ENCODE results near the gene TNFRSF4.

The TNFRSF4 gene

DNA sequence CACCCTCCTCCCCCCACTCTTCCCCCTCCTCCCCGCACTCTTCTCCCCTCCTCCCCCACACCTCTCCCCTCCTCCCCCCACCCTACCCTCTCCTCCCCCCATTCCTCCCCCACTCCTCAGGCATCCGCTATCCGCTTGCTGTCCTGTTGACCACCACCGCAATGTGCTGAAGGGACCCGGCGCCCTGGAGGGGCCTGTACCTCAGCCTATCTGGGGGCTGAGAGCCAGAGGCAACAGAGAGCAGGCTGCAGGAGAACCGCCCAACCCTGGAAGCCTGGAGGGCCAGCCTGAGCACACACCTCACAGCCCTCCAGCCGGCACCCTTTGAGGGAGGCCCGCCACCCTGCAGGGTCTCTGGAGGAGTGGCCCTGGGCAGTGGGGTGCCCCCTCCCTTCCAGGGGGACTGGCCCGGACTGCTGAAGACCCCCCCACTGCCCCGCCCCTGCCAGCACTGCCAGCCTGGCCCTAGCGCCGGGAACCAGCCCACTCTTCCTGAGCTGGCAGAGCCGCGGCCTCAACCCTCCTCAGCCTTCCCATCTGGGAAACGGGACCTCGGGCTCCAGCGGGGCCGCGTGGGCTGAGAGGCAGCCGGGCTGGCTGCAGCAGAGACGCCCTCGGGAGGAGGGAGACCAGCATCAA lies 31.3 kb upstream of the TNFRSF4 start:
- no peak for DNase-seq (ENCODE audit: low read depth in 2 of 2)

DNA sequence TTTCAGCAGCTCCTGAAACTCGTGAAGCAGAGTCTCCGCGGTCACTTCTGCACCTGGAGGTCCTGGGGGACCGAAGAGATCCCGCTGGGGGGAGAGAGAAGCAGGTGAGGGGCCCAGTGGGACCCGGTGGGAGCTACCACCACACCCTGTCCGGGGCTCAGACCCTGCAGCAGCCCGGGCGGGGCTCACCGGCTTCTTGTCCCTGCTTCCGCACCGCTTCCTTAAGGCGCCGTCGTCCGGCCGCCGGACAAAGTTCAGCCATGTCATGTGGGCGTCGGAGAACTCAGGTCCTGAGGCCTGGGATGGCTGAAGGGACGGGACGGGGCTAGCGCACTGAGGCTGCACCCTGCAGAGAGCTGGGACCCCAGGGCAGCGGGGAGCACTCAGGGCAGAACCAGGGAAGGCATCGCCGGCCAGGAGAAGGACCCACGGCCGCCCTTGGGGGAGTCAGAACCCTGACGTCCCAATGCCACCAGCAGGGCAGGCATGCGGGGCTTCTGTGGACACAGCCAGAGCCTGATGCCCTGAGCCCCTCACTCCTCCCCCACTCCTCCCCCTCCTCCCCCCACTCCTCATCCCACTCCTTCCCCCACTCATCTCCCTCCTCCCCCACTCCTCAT lies 30.3 kb upstream of the TNFRSF4 start:
- no peak for DNase-seq (ENCODE audit: low read depth in 2 of 2)

DNA sequence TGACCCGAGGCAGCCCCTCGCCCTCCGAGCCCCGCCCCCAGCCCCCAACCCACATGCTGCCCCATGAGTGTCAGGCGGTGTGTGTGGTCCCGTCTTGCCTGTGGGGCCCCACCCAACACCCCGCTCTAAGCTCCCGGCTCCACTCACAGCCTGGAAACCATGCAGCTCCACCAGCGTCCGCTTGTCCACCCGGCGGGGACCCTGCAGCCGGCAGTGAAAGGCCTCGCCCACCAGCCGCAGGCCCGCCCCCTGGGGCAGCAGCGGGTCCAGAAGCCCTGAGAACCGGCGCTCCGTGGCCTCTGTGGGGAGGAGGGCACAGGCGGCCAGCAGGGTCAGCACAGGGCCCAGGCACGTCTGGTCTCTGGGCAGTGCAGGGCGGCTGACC lies 29.8 kb upstream of the TNFRSF4 start:
- no peak for DNase-seq (ENCODE audit: low read depth in 2 of 2)

DNA sequence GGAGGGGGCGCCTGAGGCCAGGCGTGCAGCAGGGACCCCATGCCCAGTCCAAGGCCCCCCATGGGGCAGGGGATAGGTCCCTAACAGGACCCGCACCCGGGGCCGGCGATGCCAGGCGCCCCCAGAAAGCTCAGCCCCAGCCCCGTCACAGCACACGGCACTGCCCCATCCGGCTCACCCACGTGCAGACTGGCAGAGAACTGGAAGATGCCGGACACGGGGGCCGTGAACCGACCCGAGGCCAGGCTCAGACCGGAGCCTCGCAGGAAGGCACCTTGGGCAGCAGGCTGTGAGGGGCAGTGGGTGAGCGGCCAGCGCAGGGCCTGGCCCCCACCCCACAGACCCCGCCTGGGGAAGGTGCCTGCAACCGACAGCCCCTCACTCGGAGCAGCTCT lies 29.3 kb upstream of the TNFRSF4 start:
- DNase-seq (ENCODE audit: low read depth in 2 of 2): no peak

DNA sequence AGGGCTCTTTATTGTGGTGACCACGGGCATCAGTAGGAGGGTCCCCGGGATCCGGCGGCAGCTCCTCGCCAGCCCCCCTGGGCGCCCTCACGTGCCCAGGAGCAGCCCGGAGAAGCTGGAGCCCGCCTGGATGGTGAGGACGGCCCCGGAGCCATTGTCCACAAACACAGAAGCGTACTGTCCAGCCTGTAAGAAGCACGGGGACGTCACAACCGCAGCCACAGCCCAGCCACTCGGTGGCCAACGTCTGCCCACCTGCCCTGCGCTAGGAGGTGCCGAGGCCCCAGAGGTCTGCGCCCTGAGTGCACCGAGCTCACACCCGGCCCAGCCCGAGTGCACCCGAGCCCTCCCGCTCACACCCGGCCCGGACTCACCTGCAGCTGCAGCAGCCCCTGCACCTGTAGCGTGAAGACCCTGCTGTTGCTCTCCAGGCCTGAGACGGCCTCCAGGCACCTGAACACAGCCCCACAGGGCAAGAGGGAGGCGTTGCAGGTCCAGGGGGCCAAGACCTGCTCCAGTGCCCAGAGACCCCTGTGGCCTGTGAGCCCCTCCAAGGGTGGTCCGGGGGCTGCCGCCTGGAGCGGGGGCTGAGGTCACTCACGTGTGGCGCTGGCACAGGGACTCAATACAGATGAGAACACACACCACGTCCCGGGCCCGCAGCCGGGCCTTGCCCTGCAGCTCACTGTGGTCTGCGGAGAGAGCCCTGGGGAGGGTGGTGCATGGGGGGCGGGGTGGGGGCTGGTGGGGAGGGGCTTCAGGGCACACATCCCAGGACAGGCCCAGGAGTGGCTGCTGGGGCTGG lies 28.7 kb upstream of the TNFRSF4 start:
- no peak for DNase-seq (ENCODE audit: low read depth in 2 of 2)

DNA sequence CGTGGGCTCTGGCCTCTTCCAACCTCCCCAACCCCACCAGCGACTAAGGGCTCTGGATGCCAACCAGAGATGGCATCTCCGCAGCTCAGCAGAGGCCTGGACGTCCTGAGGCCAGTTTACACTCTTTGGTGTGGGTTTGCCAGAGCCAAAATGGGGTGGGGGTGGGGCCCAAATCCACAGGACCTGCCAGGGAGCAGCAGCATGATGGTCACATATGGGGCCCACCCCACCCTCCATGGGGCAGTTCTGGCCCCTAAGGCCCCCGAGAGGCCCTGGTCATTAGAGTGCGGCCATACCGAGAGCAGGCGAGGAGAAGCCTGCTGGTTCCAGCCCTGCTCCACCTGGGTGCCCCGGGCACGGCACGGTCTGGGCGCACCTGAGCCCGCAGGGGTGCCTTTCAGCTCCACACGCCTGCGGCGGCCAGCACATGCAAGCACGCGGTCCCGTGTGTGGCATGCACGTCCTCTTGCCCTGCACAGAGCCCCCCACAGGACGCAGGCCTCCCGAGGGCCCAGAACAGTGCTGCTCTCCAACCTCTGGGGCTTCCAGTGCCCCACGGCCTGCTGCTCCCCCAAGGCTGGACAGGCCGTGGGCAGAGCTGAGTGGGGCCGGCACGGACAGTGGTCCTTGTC lies 27.8 kb upstream of the TNFRSF4 start:
- DNase-seq (ENCODE audit: low read depth in 2 of 2): no peak

DNA sequence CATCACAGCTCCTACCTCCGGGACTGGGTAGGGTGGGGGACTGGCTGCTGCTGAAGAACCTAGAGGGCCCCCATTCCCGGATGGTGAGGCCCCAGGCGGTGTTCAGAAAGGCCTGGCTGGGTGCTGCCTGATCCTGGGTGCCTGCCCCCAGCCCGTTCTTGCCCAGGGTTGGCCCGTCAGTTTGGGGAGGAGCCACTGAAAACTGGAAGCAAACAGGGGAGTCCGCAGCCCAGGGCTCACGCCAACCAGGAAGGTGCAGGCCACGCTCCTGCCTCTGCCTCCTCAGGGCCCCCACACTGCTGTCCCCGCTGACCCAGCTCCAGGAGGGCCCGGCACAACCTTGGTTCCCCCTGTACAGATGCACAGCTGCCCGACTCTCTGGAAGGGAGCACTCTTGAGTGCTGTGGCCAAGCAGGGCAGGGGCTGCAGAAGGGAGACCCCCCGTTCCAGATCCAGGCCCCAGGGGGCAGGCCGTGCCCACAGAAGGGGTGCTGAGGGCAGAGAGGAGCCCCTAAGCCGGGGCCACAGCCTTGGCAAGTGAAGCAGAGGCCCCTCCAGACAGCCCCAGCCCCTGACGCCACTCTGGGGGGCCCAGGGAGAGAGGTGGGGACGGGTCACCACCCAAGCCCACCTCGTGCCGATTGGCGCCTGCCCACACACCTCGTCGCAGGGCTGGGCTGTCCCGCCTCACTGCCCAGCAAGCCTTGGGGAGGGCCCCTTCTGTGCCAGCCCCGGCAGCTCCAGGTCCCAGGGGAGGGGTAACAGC lies 27.1 kb upstream of the TNFRSF4 start:
- no peak for DNase-seq (ENCODE audit: low read depth in 2 of 2)

DNA sequence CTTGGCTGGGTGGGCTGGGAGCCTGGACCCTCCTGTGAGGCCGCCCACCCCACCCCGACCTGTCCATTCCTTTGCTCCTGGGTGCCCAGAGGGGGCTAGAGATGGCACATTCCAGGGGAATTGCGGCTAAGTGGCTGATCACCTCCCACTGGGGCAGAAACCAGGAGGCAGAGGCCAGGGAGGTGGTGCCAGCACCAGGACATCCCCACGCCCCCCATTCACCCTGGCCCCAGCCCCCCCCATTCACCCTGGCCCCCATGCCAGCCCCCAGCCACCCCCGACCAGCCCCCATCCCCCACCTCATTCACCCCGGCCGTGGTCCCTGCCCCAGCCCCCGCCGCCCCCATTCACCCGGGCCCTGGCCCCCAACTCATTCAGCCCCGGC lies 26.4 kb upstream of the TNFRSF4 start:
- no peak for DNase-seq (ENCODE audit: low read depth in 2 of 2)

DNA sequence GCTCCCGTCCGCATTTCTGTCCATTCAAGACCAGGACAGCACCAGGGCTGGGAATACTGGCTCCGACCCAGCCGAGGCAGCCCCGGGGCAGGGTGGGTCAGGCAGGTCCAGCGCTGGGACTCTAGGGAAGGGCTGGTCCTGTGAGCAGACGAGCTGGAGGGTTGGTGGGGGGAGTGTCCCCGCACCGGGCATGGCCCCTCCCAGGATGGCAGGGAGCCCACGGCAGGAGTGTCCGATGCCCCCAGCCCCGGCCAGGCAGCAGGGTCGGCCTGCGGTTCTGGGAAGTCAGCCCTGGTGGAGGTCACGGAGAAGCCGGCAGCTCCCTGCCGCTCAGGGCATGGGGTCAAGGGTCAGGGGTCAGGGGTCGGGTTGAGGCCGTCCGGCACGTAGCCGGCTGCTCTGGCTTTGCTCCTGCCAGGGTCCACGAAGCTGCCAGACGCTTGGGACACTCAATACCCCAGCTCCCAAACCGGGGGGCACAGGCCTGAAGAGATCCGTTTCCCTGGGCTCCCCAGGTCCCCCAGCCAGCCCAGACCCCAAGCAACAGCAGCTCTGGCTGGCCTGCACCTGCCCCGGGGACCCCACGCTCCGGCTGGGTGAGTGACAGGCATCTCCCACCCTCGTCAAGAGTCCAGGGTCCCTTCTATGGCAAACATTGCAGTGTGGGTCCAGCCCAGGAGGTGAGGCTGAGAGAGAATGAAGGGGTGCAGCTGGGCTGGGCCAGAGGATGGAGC lies 25.8 kb upstream of the TNFRSF4 start:
- no peak for DNase-seq (ENCODE audit: low read depth in 2 of 2)

DNA sequence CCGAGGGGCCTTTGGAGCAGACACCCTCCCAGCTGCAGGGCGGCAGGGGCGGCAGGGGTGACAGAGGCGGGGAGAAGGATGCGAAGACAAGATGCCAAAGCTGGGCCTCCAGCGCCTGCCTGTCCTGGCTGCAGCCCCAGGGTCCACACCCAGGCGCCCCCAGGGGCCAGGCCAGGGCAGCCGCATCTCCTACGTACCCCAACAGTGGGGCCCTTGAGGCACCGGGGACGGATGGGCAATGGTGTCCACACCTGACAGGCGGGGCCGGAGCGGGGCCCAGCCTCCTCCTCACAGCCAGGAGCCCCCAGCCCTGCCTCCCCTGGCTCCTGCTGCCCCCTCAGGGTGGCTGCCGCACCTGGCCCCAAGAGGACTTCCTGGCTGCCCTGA lies 25.3 kb upstream of the TNFRSF4 start:
- no peak for DNase-seq (ENCODE audit: low read depth in 2 of 2)

DNA sequence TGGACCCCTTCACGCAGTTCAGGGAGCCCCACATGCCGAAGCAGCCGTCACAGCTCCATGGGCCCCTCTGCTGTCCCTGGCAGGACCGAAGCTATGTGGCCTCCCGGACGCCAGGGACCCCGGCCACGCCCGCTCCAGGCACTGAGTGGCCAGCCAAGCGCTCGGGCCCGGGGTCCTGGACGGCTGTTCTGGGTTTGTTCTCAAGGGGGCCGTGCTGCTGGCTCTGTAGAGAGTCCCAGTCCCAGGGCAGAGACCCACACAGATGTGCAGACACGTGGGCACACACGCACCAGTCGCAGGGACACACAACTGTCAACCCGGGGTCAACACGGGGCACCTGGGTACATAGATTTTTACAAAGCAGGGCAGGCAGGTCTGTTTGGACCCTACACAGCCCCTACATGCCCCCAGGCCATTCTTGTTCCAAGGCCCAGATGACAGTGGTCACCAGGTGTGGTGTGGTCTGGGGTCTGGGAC lies 24.8 kb upstream of the TNFRSF4 start:
- DNase-seq (ENCODE audit: low read depth in 2 of 2): no peak

DNA sequence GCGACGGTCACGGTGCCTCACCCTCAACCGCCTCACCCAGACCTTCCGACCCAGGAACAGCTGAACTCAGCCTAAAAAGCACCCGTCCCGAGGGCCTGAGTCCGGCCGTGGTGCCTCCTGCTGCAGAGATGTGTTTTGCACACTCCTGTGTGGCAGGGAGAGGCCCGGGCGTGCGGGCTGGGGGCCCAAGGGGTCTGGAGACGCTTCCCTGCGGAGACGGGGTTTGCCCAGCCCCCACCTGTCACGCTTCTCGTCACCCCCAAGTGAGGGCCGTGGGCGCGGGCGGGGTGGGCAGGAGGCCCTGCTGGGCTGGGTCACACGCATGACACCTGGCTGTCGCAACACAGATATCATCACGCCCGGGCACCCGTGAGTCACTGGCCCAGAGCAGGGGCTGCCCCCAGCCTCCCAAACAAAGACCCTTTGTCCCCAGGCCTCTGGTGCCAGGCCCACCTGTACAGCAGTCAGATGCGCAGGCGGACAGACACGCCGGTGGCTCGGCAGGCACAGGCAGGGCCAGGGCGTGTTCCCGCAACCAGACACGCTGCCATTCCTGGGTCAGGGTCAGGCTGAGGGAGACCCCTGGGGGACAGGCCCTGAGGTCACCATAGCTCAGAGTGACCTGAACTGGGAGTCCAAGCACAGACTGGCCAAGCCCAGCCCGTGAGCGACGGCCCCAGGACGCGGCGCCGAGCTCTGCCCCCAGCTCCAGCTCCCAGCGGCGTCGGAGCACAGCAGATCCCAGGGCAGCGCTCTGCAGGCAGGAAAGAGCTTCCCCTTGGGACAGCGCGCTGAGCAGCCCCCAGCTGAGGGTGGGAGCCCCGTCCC lies 24.1 kb upstream of the TNFRSF4 start:
- DNase-seq (ENCODE audit: low read depth in 2 of 2): no peak

DNA sequence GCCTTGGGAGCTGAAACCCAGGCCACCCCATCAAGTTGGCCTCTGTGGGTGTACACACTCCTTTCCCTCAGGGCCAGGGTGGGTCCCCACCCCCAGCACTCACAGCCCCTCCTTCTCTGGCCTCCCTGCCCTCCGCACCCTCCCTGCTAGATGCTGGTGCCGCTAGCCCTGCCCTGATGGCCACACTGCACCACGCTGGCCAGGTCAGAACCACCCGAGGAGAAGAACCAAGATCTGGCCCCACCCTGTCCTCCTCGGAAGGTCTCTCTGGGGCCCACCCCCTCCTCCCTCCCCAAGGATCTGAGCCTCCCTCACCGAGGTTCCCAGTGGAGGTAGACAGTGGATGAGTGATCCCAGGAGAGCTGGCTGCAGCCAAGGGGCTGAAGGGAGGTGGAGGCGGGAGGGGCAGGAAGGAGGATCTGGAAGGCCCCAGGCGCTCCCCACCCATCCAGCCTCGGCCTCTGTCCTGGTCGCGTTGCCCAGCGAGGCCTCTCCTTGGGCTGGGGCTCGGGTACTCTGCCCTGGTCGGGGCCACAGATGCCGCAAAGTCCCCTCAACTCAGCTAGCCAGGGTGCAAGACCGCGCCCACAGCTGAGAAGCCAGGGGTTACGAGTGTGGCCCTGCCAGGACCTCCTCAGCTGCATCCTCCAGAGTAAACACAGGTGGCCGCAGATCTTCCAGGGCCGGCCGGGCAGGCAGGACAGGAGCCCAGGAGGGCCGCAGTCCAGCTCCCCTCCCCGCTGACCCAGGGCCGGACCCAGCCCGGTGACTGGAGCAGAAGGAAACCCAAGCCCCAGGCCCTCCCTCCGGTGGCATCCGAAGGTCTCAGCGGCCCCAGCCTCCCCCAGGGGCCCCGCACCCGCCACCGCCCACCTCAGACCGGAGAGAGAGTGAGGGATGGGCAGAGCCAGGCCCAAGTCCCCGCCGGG lies 23.3 kb upstream of the TNFRSF4 start:
- no peak for DNase-seq (ENCODE audit: low read depth in 2 of 2)

DNA sequence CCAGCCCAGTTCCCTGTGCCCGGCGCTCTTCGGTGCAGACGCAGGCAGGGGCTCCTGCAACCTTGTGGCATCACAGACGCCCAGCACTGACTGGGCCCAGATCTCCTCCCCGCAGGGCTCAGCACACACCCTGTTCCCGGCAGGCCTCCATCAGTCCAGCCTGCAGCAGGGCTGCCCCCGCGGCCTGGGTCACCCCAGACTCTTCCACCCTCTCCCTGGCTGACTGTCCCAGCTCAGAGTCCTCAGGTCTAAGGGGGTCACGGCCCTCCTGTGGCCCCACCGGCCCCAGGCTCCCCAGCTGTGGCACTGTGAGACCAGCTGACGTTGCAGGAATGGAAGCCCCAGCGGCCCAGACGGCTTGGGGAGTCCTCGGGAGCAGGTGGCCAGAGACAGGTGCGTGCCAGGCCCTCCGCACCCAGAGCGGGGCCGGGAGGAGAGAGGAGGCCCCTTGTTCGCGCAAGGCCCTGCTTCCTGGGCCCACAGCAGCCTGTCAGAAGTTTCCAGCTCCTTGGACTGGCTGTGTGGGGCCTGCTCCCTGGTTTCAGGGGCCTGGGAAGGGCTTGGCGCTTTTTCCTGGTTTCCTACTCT lies 22.3 kb upstream of the TNFRSF4 start:
- DNase-seq (ENCODE audit: low read depth in 2 of 2): no peak

DNA sequence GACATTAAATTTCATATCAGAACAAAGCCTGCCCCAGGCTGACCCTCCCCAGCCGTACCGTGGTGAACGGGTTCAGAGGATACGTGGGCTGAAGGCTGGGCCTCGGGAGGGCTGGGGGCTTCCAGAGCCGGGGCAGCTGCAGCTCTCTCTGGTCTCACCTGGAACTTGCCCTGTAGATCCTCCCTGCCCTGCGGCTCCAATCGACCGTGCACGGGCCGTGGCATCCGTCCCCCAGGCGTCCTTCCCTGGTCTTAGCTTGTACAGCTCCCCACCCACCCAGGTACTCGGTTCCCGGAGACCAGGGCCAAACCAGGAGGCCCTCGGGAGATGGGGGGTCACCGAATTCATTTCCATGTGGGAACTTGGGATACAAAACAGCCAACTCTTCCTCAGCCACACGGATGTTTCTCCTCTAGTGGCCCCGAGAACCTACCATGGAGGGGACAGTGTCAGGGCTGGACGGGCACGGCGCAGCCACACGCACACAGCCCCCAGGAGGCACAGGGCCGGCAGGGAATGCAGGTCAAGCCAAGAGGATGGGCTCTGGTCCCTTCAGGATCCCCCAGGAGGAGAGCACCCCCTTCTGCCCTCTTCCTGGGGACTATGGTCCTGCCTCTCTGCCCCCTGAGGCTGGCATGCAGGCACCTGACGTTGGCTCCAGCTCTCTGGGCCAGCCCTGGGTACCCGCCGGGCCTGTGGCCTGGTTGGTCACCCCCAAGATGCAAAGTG lies 21.2 kb upstream of the TNFRSF4 start:
- DNase-seq (ENCODE audit: low read depth in 2 of 2): no peak

DNA sequence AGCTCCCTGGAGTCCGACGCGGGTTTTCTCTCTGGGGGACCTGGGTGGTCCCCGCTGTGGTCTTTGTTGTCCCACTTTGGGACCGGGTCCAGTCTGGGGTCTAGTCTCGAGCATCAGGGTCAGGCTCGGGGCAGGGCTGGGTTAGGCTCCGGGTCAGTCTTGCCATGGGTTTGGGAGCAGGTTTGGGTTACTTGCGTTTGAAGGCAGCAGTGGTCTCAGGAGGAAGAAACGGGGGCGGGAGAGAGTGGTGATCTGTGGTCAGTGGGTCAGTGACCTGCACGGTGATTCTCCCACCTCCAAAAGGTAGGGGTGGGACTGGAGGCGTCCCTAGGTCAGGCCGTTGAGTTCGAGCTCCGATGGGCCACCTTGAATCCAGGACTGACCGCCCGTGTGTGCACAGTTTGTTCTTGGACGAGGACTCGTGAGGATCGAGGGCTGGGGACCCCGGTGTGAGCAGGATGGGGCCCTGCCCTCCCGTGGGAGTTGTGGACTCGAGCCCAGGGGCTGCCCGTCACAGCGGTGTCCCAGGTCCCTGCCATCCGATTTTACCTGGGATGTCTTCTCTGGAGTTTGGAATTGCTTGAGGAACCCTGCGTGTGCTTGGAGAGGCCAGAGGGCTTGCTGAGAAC lies 20.3 kb upstream of the TNFRSF4 start:
- no peak for DNase-seq (ENCODE audit: low read depth in 2 of 2)

DNA sequence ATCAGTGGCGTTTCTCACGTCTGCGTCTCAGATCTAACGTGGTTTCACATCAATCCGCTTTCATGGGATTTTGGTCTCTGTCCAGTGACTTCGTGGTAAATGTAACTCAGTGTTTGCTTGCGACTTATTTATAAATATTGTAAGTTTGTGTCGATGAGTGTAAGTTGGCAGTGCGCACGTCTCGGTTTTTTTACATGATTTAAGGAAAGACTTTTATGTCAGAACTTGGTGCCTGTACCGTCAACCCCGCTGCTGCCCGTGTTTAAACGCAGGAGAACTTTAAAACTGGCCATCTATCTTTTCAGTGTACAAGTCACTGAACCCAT lies 19.6 kb upstream of the TNFRSF4 start:
- no peak for DNase-seq (ENCODE audit: low read depth in 2 of 2)

Measured in activated CD4-positive, alpha-beta T cell treated with anti-CD3 and anti-CD28 coated beads for 24 hours (primary cell).